A549 (cell line): ENCODE measurements around the gene OR51D1.

Experiments
- CEBPB ChIP-seq, 2 experiments: fragments of >200 bp in 1 of 2; sonication (Bioruptor Twin) in 1 of 2; formaldehyde crosslinking in 1 of 2; IDR thresholded peaks; 2 replicates each; pipeline ENCODE4 v1.6.1; 2012 to 2016
- CTCF ChIP-seq: fragments of >200 bp; sonication (Bioruptor Twin); formaldehyde crosslinking; IDR thresholded peaks from 3 replicates; pipeline ENCODE4 v1.5.1; 2016
- ESRRA ChIP-seq: fragments of 150-350 bp; IDR thresholded peaks from 2 replicates; pipeline ENCODE4 v1.6.1; 2014; ENCODE audit warnings: mild to moderate bottlenecking, low read length, borderline replicate concordance
- HOXA7 ChIP-seq: fragments of 250-450 bp; sonication (Bioruptor Pico); IDR thresholded peaks from 2 replicates; pipeline ENCODE4 v1.5.0; 2020; ENCODE audit warnings: mild to moderate bottlenecking, moderate library complexity
- MYC ChIP-seq: IDR thresholded peaks from 2 replicates; pipeline ENCODE4 v1.6.1; 2012; ENCODE audit warnings: mild to moderate bottlenecking, inconsistent platforms, low read length, improper control_type of control experiment, borderline replicate concordance
- POLR2A ChIP-seq: IDR thresholded peaks from 2 replicates; pipeline ENCODE4 v1.6.1; 2012; ENCODE audit warnings: mild to moderate bottlenecking, low read length
- RAD21 ChIP-seq, 2 experiments: fragments of >200 bp in 1 of 2; sonication (Bioruptor Twin) in 1 of 2; formaldehyde crosslinking in 1 of 2; IDR thresholded peaks in 1 of 2; conservative IDR thresholded peaks in 1 of 2; 2 replicates in 1 of 2; 3 replicates in 1 of 2; pipeline ENCODE4 v1.6.1; 2012 to 2018; ENCODE audit warnings: inconsistent platforms in 1 of 2
- RNF2 ChIP-seq: fragments of 200-600 bp; sonication (generic); IDR thresholded peaks from 2 replicates; pipeline ENCODE4 v1.6.1; 2016; ENCODE audit warnings: low read depth, mild to moderate bottlenecking, antibody characterized with exemption, moderate library complexity, borderline replicate concordance
- USF2 ChIP-seq: fragments of 450-650 bp; IDR thresholded peaks from 2 replicates; pipeline ENCODE4 v1.6.1; 2014; ENCODE audit warnings: antibody characterized with exemption

GRCh38 chr11:4636136-4636535 is 1.1 kb upstream of the OR51D1 start:
- TF ChIP-seq USF2 (no peak), CTCF (no peak), MYC (no peak), CEBPB (IDR thresholded peaks at IDR 0.05) (no peak), HOXA7 (no peak), POLR2A (no peak), ESRRA (no peak), RNF2 (no peak), RAD21 (conservative IDR thresholded peaks at IDR 0.05 in 1 of 2, IDR thresholded peaks at IDR 0.05 in 1 of 2) (no peak)
